GM10847 (cell line): ENCODE measurements around the gene SERINC5.

Experiments used
- POLR2A ChIP-seq: IDR thresholded peaks from 2 replicates; pipeline ENCODE4 v1.6.1; 2011; ENCODE audit not compliant: insufficient read length; ENCODE audit errors: extremely low read depth

The SERINC5 gene

DNA sequence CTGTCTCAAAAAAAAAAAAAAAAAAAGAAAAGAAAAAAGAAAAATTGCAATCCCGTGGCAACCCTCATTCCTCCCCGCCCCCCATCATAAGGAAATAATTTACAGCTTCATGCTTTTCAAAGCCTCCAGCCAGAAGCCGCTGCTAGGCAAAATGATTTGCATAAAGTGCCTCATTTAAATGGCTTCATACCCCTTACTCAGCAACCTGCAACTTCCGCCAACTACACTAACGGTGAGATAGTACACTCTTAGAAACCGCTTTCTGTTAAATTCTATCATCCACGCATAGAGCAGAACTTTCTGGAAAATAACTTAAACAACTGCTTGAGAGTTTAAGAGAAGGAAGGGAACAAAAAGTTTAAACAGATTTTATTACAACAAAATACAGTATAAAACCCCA lies 17.8 kb downstream of the SERINC5 start:
- no peak for TF ChIP-seq POLR2A

DNA sequence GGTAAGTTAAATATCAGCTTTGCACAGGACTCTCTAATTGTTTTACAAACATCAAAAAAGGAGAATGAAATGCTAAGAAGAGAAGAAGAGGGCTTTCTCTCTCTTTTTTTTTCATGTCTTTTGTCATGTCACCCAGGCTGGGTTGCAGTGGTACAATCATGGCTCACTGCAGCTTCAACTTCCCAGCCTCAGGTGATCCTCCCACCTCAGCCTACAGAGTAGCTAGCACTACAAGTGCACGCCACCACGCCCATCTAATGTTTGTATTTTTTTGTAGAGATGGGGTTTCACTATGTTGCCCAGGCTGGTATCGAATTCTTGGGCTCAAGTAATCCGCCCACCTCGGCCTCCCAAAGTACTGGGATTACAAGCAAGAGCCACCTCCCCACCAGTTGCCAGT lies 18.6 kb downstream of the SERINC5 start:
- TF ChIP-seq POLR2A: no peak

- TF ChIP-seq POLR2A: no peak
These were observed 21.5 kb downstream of the SERINC5 start for GRCh38 chr5:80234116-80234948.

DNA sequence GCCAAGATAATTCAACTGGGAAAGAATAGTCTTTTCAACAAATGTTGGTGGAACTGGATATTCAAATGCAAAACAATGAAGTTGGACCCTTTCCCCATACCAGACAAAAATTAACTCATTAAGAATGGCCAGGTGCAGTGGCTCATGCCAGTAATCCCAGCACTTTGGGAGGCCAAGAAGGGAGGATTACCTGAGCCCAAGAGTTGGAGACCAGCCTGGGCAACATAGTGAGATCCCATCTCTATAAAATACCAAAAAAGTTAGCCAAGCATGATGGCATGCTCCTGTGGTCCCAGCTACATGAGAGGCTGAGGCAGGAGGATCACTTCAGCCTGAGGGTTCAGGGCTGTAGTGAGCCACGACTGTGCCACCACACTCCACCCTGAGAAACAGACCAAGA lies 24.2 kb downstream of the SERINC5 start:
- TF ChIP-seq POLR2A: no peak

- no peak for TF ChIP-seq POLR2A
These were observed 24.6 kb downstream of the SERINC5 start for GRCh38 chr5:80231243-80231642.

DNA sequence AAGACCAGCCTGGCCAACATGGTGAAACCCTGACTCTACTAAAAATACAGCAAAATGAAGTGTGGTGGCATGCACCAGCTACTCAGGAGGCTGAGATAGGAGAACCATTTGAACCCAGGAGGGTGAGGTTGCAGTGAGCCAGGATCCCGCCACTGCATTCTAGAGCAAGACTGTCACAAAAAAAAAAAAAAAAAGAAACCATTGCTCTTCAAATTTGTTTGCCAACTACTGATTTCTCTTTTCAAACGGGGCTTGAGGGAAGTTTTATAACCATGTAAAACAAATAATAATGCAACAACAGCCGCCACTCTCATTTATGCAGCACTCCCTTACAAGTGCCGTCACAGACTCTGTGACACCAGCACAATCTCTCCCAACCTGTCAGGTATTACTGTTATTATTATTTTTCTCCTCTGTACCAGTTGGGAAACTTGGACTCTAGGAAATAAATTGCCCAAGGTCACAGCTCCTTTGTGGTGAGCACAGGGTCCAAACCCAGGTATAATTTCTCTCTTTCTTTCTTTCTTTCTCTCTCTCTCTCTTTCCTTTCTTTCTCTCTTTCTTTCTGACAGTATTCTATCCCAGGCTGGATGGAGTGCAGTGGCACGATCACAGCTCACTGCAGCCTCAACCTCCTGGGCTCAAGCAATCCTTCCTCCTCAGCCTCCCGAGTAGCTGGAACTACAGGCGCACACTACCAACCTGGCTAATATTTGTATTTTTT lies 25.4 kb downstream of the SERINC5 start:
- TF ChIP-seq POLR2A: no peak

DNA sequence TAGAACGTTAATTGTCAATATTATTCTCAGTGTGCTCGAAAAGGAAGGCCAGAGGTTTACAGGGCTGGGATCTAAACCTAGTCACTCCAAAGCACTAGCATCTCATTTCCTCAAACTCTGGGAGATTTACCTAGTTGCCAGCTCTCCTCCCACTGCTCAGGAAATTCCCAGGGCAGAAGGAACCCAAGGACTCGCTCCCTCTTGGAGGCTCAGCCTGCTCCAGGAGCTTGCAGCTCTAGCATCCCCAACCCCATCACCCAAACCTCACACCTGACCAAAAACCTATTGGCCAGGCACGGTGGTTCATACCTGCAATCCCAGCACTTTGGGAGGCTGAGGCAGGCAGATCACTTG lies 26.0 kb downstream of the SERINC5 start:
- no peak for TF ChIP-seq POLR2A

DNA sequence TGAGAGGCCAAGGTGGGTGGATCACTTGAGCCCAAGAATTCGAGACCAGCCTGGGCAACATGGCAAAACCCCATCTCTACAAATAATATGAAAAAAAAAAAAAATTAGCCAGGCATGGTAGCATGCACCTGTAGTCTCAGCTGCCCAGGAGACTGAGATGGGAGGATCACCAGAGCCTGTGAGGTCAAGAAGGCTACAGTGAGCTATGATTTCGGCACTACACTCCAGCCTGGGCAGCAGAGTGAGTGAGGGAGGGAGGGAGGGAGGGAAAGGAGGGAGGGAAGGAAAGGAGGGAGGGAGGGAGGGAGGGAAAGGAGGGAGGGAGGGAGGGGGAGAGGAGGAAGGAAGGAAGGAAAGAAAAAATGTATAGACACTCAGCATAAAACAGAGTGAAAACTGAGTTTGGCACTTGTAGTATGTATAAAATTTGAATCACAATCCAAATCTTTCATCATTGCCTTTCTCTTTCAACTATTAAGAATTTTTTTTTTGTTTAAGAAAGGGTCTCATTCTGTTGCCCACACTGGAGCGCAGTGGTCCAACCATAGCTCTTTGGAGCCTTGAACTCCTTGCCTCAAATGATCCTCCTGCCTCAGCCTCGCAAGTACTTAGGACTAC lies 27.8 kb downstream of the SERINC5 start:
- TF ChIP-seq POLR2A: no peak

DNA sequence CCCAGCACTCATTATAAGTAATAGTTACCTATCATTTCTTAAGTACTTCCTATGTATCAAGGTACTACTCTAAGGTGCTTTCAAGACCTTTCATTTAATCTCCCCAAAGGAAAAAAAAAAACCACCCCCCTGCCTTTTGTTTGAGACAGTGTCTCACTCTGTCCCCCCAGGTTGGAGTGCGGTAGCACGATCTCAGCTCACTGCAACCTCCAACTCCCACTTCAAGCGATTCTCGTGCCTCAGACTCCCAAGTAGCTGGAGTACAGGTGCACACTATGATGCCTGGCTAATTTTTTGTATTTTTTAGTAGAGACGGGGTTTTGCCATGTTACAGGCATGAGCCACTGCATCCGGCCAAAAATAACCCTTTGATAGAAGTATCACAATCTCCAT lies 29.9 kb downstream of the SERINC5 start:
- TF ChIP-seq POLR2A: no peak

GRCh38 chr5:80225189-80225933 lies 30.5 kb downstream of the SERINC5 start:
- no peak for TF ChIP-seq POLR2A

- no peak for TF ChIP-seq POLR2A
These were observed 32.3 kb downstream of the SERINC5 start for GRCh38 chr5:80223561-80223960.

DNA sequence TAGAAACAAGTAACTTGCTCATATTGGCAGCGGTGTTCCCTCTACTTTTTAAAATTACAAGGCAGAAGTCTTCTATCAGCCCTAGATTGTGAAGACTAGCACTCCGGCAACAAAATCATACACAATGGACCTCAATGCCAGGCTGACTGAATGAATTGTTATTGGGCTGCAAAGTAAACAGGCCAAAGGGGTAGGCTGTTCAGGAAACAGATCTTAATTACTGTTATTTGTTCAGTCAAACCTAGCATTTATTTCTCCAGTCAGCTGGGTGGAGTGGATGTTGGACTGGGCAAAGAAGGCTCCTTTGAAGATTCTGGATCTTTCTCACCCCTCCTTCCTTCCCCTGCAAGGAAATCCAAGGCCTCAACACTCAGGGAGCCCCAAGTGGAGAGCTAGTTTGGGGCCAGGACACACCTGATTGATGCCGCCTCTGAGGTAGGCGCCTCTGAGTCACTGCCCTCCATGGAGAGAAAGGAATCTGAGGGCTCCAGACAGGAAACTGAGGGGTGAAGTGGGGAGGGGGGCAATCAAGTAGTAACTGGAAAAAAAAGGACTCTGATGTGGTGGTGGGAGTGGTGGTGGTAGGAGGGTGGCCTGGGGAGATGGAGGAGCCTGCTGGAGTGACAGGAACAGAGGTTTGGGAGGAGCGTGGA lies 35.5 kb downstream of the SERINC5 start:
- TF ChIP-seq POLR2A: no peak

- no peak for TF ChIP-seq POLR2A
These were observed 36.5 kb downstream of the SERINC5 start for GRCh38 chr5:80219391-80219790.

GRCh38 chr5:80217667-80218066 lies 38.2 kb downstream of the SERINC5 start:
- no peak for TF ChIP-seq POLR2A
